ENCODE data around the gene NLRP6.

Gene NLRP6

DNA sequence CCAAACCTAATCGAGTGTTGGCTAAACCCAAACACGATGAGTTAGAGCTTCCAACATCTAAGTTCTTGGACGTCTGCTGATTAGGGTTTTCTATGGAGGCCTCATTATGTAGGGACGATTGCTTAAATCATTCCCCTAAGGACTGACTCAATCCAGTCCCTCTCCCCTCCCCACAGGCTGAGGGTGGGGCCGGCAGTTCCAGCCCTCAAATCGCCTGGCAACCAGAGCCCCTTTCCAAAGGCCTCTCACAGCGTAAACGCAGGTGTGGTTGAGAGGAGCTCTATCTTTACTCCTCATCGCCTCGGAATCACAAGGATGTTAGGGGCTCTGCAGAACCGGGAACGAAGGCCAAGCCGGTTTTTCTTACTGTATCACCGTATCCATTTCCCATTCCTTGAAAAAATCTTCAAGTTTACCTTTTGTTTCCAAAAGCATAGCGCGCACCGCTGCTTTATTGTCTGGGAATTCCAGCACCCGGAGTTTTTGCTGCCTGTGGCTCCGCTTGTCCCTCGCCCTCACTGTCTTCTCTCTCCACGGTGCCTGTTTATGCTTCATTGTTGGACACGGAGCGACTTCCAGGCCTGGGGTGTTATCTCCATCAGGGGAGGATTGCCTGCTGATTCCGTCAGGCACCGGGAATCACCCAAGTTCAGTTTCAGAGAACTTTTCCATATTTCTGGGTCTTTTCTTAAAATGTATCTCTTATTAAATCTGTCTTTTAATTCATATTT, 56.2 kb downstream of the NLRP6 start (continued):
- TF ChIP-seq, protein P1, sequence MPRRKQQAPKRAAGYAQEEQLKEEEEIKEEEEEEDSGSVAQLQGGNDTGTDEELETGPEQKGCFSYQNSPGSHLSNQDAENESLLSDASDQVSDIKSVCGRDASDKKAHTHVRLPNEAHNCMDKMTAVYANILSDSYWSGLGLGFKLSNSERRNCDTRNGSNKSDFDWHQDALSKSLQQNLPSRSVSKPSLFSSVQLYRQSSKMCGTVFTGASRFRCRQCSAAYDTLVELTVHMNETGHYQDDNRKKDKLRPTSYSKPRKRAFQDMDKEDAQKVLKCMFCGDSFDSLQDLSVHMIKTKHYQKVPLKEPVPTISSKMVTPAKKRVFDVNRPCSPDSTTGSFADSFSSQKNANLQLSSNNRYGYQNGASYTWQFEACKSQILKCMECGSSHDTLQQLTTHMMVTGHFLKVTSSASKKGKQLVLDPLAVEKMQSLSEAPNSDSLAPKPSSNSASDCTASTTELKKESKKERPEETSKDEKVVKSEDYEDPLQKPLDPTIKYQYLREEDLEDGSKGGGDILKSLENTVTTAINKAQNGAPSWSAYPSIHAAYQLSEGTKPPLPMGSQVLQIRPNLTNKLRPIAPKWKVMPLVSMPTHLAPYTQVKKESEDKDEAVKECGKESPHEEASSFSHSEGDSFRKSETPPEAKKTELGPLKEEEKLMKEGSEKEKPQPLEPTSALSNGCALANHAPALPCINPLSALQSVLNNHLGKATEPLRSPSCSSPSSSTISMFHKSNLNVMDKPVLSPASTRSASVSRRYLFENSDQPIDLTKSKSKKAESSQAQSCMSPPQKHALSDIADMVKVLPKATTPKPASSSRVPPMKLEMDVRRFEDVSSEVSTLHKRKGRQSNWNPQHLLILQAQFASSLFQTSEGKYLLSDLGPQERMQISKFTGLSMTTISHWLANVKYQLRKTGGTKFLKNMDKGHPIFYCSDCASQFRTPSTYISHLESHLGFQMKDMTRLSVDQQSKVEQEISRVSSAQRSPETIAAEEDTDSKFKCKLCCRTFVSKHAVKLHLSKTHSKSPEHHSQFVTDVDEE (CRISPR knock-in tag; IDR thresholded peaks at IDR 0.05), result no peak
- TF ChIP-seq ZFP3 (CRISPR knock-in tag; IDR thresholded peaks at IDR 0.05), result no peak

Data from SK-N-SH treated with all-trans-retinoic acid at 6 μM for 48 hours (cell line).